GM12801 (cell line): ENCODE data around the gene NTM.

Experiments
- CTCF ChIP-seq: IDR thresholded peaks from one replicate; pipeline ENCODE4 v1.5.1; 2011; ENCODE audit warnings: control low read depth; ENCODE audit not compliant: insufficient read length; ENCODE audit errors: extremely low read depth

NTM gene

DNA sequence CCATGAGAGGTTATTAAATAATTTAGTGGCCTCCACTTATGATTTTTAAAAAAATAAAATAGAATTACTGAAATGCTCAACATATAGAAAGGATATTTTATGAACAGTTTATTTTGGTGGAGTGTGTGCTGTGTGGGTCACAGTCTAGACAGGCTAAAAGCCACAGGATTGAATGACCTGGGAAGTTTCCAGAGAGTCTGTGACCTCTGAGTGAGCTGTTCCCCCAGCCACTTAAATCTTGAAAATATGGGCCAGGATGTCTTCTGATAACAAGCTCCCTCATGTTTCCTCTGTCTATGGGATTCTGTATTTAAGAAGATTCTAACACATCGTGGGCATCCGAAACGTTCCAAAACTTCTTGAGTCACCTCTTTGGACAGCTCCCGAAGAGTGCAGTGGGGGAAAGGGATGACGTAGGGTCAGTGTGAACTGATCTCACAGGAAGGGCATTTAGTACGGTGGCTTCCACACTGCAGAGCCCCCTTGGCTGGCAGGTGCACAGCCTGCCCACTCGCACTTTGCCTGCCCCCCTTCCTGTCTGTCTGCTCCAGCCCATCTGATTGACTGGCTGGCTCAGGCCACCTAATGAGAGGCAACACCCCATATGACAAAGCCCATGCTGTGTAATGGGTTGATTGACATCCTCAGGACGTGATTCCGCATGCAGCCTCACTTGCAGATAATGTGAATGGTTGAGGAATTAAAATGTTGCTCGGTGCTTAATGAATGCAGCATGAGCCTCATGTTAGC, 97.4 kb downstream of the NTM start:
- TF ChIP-seq CTCF: no peak

- TF ChIP-seq CTCF: no peak
These were observed 98.2 kb downstream of the NTM start for GRCh38 chr11:131468565-131468964.

DNA sequence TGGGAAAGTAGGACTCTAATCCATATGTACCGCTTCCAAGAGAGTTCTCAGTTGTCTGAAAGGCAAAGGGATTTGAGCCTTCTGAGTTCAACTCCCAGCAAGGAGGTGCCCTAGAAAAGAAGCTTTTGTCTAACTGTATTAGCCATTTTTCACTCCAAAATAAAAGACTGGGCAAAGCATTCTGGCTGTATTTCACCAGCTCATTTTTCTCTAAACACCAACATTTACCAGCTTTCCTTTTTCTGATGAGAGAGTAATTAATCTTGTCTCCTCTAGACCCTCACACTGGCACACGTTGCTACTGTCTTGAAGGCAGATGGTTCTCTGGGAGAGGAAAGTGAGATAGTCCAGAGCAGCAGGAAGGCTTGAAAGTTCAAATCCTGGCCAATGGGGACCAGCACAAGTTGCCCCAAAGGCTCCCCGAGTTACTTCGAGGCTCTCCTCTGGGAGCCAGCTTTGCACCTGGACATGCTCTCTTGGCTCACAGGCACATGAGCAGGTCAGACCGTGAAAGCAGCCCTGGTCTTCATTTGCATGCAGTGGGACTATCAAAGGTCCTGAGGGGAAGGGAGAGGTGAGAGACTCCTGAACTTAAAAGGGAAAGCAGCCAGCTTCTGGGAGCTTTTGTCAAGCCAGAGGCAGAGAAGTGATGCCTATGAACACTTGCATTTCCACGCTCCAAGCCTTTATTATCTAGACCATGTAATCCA, 100.0 kb downstream of the NTM start:
- TF ChIP-seq CTCF: no peak

DNA sequence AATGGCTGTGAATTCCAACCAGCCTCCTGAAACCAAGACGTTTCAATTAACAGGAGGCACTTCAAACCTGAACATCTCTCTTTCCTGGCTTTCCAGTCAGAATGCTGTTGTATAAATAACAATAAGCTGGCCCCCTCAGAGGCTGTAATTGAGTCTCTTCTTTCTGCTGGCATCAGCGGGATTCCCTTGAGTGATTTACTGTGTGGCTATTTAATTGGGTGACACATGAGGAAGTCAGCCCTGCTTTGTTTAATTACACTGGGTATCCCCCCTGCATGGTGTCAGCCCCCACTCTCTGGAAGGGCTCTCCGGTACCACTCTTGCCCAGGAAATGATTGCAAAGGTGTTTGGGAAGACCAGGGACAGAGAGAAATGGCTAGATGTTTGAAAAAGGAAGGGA, 101.6 kb downstream of the NTM start:
- no peak for TF ChIP-seq CTCF

DNA sequence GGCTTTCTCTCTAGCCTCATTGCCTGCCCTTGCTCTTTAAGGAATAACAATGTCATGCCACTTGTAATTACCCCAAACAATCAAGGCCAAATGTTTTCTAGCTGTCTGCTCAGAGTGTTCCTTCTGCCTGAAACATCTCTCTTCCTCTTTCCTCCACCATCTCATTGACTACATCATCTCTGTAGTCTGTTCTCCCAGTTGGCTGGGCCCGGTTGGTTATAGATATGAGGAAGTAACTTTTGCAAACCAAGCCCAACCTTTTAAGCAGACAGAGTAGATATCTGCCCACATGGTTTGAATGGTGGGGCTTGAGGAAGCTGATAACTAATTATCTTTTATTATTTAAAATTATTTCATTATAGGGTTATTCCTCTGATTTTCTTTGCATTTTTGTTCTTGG, 104.5 kb downstream of the NTM start:
- no peak for TF ChIP-seq CTCF

- TF ChIP-seq CTCF: no peak
These were observed 105.9 kb downstream of the NTM start for GRCh38 chr11:131476266-131476665.

DNA sequence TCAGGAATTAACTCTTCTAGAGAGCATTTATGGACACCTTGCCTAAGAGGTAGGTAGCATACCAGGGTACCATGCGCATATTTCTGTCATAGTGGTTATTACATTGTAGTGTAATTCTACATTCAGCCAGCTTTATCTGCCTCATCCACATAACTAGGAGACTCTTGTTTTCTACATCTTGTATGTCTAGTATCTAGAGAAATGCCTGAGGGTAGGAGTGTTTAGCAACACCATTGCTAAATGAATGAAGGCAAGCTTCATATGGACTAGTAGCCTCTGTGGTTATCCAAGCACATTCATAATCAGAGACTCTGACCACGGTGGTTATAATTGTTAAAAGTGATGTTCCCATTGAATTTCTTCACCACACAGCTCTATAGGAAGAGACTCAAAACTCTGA, 107.9 kb downstream of the NTM start:
- TF ChIP-seq CTCF: no peak
